RWPE2 (cell line): ENCODE results near the gene RASSF7.

ENCODE experiments used
- ATAC-seq: fragments of 200-7000 bp; cut with Tn5 transposase; 3 replicates; pipeline ENCODE4 v1.9.1; 2021; ENCODE audit warnings: low read depth
- DNase-seq: peaks from one replicate; pipeline ENCODE4 v3.0.0-alpha.2; 2020; ENCODE audit warnings: low spot score
- H3K27ac ChIP-seq: fragments of 450-650 bp; 2 replicates; pipeline ENCODE4 v1.5.1; 2017; ENCODE audit warnings: mild to moderate bottlenecking; ENCODE audit not compliant: poor library complexity, severe bottlenecking
- H3K27me3 ChIP-seq: fragments of 250-450 bp; sonication (Bioruptor Pico); 2 replicates; pipeline ENCODE4 v1.5.1; 2021; ENCODE audit warnings: mild to moderate bottlenecking, moderate library complexity; ENCODE audit not compliant: insufficient read depth, poor library complexity, severe bottlenecking
- H3K36me3 ChIP-seq: fragments of 250-450 bp; sonication (Bioruptor Pico); 2 replicates; pipeline ENCODE4 v1.5.1; 2020; ENCODE audit warnings: low read depth, mild to moderate bottlenecking, moderate library complexity
- H3K4me1 ChIP-seq: fragments of 250-450 bp; sonication (Bioruptor Pico); 2 replicates; pipeline ENCODE4 v1.5.1; 2021; ENCODE audit warnings: mild to moderate bottlenecking, moderate library complexity; ENCODE audit not compliant: insufficient read depth, poor library complexity, severe bottlenecking
- H3K4me3 ChIP-seq: fragments of 250-450 bp; sonication (Bioruptor Pico); 2 replicates; pipeline ENCODE4 v1.5.1; 2021; ENCODE audit warnings: mild to moderate bottlenecking, moderate library complexity; ENCODE audit not compliant: severe bottlenecking
- H3K9me3 ChIP-seq: fragments of 250-450 bp; sonication (Bioruptor Pico); 2 replicates; pipeline ENCODE4 v1.5.1; 2021; ENCODE audit warnings: mild to moderate bottlenecking, moderate library complexity; ENCODE audit not compliant: severe bottlenecking
- CTCF ChIP-seq: fragments of 450-650 bp; IDR thresholded peaks from one replicate; pipeline ENCODE4 v1.5.1; 2017; ENCODE audit warnings: mild to moderate bottlenecking, moderate library complexity; ENCODE audit not compliant: poor library complexity, severe bottlenecking

The RASSF7 gene

GRCh38 chr11:551596-551995 lies 9.2 kb upstream of the RASSF7 start:
- no peak overlapping the region for H3K4me3 ChIP-seq
- ATAC-seq: no peak

GRCh38 chr11:553083-553987 lies 7.4 kb upstream of the RASSF7 start:
- no peak for DNase-seq
- H3K4me1 ChIP-seq: no peaks in the 10 kb centered on the region
- no peak for ATAC-seq
- no peaks in the 10 kb centered on the region for H3K36me3 ChIP-seq
- no peaks in the 10 kb centered on the region for H3K9me3 ChIP-seq
- no peak overlapping the region for H3K4me3 ChIP-seq
- H3K27me3 ChIP-seq: peaks cover 7% of the 10 kb centered on the region
- TF ChIP-seq CTCF: no peak
- no peak overlapping the region for H3K27ac ChIP-seq

More at GRCh38 chr11:551596-551995, 9.2 kb upstream of the RASSF7 start:
- Histone ChIP-seq H3K27me3 (peaks cover 7% of the 10 kb centered on the region), H3K27ac (no peak overlapping the region), H3K4me1 (no peaks in the 10 kb centered on the region), H3K36me3 (no peaks in the 10 kb centered on the region), H3K9me3 (no peaks in the 10 kb centered on the region)
- no peak for DNase-seq
- TF ChIP-seq CTCF: no peak

GRCh38 chr11:553988-554340 lies 6.8 kb upstream of the RASSF7 start:
- Histone ChIP-seq H3K36me3 (no peaks in the 10 kb centered on the region), H3K4me1 (no peaks in the 10 kb centered on the region), H3K9me3 (no peaks in the 10 kb centered on the region), H3K4me3 (no peak overlapping the region), H3K27me3 (peaks cover 7% of the 10 kb centered on the region), H3K27ac (no peak overlapping the region)
- no peak for DNase-seq
- no peak for TF ChIP-seq CTCF
- ATAC-seq: no peak

- Histone ChIP-seq H3K9me3 (no peaks in the 10 kb centered on the region), H3K27ac (no peak overlapping the region), H3K4me1 (no peaks in the 10 kb centered on the region), H3K4me3 (peak overlapping the region; percentile 36), H3K27me3 (peaks cover 7% of the 10 kb centered on the region), H3K36me3 (no peaks in the 10 kb centered on the region)
- ATAC-seq (peak; percentile 54), DNase-seq (no peak)
- TF ChIP-seq CTCF: peak; percentile 76
Observed at GRCh38 chr11:554428-555226, 6.1 kb upstream of the RASSF7 start.
